Stimulated activated CD8-positive, alpha-beta memory T cell treated with anti-CD3 and anti-CD28 coated beads, Interleukin-7, amount 100 ng/mL, for 4 hours (primary cell): Measurements from ENCODE around the gene EP400.

Experiments used
- DNase-seq, 2 donors: peaks; one replicate each; pipeline ENCODE4 v3.0.0-alpha.2; 2020; ENCODE audit warnings: low read depth in 2 of 2

The EP400 gene

GRCh38 chr12:131986910-131987309 lies 37.2 kb downstream of the EP400 start:
- DNase-seq, result no peak

GRCh38 chr12:131987552-131987951 lies 37.8 kb downstream of the EP400 start:
- DNase-seq, result no peak

GRCh38 chr12:131988054-131988796 lies 38.5 kb downstream of the EP400 start:
- no peak for DNase-seq

- DNase-seq, result no peak
Measured at GRCh38 chr12:131989021-131989420, 39.3 kb downstream of the EP400 start.

- no peak for DNase-seq
Measured at GRCh38 chr12:131990066-131990979, 40.6 kb downstream of the EP400 start.

GRCh38 chr12:131990980-131991305 lies 41.2 kb downstream of the EP400 start:
- no peak for DNase-seq

- DNase-seq, result no peak
Measured at GRCh38 chr12:131991816-131992430, 42.2 kb downstream of the EP400 start.

- no peak for DNase-seq
Measured at GRCh38 chr12:131994589-131994988, 44.8 kb downstream of the EP400 start.

- no peak for DNase-seq
Measured at GRCh38 chr12:132000286-132000872, 50.6 kb downstream of the EP400 start.

- DNase-seq, result no peak
Measured at GRCh38 chr12:132003846-132004245, 54.1 kb downstream of the EP400 start.

GRCh38 chr12:132004946-132005345 lies 55.2 kb downstream of the EP400 start:
- no peak for DNase-seq

GRCh38 chr12:132006056-132006680 lies 56.4 kb downstream of the EP400 start:
- no peak for DNase-seq

- DNase-seq, result no peak
Measured at GRCh38 chr12:132007041-132007440, 57.3 kb downstream of the EP400 start.

- DNase-seq, result no peak
Measured at GRCh38 chr12:132009336-132009859, 59.7 kb downstream of the EP400 start.

- DNase-seq, result no peak
Measured at GRCh38 chr12:132012919-132013568, 63.3 kb downstream of the EP400 start.

GRCh38 chr12:132014092-132014914 lies 64.6 kb downstream of the EP400 start:
- no peak for DNase-seq

- no peak for DNase-seq
Measured at GRCh38 chr12:132014915-132015280, 65.2 kb downstream of the EP400 start.

- no peak for DNase-seq
Measured at GRCh38 chr12:132015686-132016430, 66.1 kb downstream of the EP400 start.

- DNase-seq, result no peak
Measured at GRCh38 chr12:132018193-132018916, 68.6 kb downstream of the EP400 start.
